Testis (tissue), 2 donors: ENCODE data around the gene XYLT1.

Experiments used
- POLR2A ChIP-seq: fragments of 450-650 bp; IDR thresholded peaks from one replicate; pipeline ENCODE4 v1.6.1; 2017; ENCODE audit warnings: antibody characterized with exemption, mild to moderate bottlenecking, moderate library complexity
- TF ChIP-seq, protein P1 (sequence below), 3 experiments: fragments of 450-650 bp in 2 of 3; fragments of 200-600 bp in 1 of 3; sonication (generic) in 1 of 3; IDR thresholded peaks; one replicate each; pipeline ENCODE4 v1.5.1; 2016 to 2019; ENCODE audit warnings: antibody characterized with exemption in 3 of 3, mild to moderate bottlenecking in 2 of 3, moderate library complexity in 1 of 3

GRCh38 chr16:17204644-17205043 is 266.1 kb downstream of the XYLT1 start:
- TF ChIP-seq, protein P1, sequence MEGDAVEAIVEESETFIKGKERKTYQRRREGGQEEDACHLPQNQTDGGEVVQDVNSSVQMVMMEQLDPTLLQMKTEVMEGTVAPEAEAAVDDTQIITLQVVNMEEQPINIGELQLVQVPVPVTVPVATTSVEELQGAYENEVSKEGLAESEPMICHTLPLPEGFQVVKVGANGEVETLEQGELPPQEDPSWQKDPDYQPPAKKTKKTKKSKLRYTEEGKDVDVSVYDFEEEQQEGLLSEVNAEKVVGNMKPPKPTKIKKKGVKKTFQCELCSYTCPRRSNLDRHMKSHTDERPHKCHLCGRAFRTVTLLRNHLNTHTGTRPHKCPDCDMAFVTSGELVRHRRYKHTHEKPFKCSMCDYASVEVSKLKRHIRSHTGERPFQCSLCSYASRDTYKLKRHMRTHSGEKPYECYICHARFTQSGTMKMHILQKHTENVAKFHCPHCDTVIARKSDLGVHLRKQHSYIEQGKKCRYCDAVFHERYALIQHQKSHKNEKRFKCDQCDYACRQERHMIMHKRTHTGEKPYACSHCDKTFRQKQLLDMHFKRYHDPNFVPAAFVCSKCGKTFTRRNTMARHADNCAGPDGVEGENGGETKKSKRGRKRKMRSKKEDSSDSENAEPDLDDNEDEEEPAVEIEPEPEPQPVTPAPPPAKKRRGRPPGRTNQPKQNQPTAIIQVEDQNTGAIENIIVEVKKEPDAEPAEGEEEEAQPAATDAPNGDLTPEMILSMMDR (IDR thresholded peaks at IDR 0.05): no peak
- TF ChIP-seq POLR2A: no peak
